Trophoblast cell (in vitro differentiated cells and primary cell): ENCODE data around the gene E4F1.

ENCODE experiments used
- DNase-seq, 2 donors: peaks; one replicate each; pipeline ENCODE4 v3.0.0-alpha.2; 2016
- H2AFZ ChIP-seq: 2 replicates; pipeline ENCODE4 v1.6.1; 2013; ENCODE audit warnings: low read length, moderate library complexity, mild to moderate bottlenecking; ENCODE audit not compliant: insufficient read depth, poor library complexity
- H2AK5ac ChIP-seq: 2 replicates; pipeline ENCODE4 v1.6.1; 2013; ENCODE audit warnings: mild to moderate bottlenecking, low read length
- H2BK120ac ChIP-seq: 2 replicates; pipeline ENCODE4 v1.6.1; 2013; ENCODE audit warnings: low read length, mild to moderate bottlenecking, moderate library complexity; ENCODE audit not compliant: insufficient read depth, poor library complexity
- H2BK12ac ChIP-seq: 2 replicates; pipeline ENCODE4 v1.6.1; 2013; ENCODE audit warnings: mild to moderate bottlenecking, low read length, moderate library complexity
- H2BK5ac ChIP-seq: 2 replicates; pipeline ENCODE4 v1.6.1; 2013; ENCODE audit warnings: low read length, low read depth, moderate library complexity, mild to moderate bottlenecking; ENCODE audit not compliant: poor library complexity
- H3K14ac ChIP-seq: 2 replicates; pipeline ENCODE4 v1.6.1; 2013; ENCODE audit warnings: mild to moderate bottlenecking, low read length
- H3K18ac ChIP-seq: 2 replicates; pipeline ENCODE4 v1.6.1; 2013; ENCODE audit warnings: mild to moderate bottlenecking, low read length
- H3K23ac ChIP-seq: 2 replicates; pipeline ENCODE4 v1.6.1; 2013; ENCODE audit warnings: low read length
- H3K27ac ChIP-seq: 2 replicates; pipeline ENCODE4 v1.5.1; 2013; ENCODE audit warnings: low read depth, mild to moderate bottlenecking, inconsistent platforms, low read length, moderate library complexity
- H3K27me3 ChIP-seq: 2 replicates; pipeline ENCODE4 v1.6.1; 2013; ENCODE audit warnings: inconsistent platforms, mild to moderate bottlenecking, low read length, moderate library complexity; ENCODE audit not compliant: insufficient read depth
- H3K36me3 ChIP-seq, 2 experiments: 1 replicate in 1 of 2; 2 replicates in 1 of 2; pipeline ENCODE4 v1.6.1; 2013; ENCODE audit warnings: low read length in 2 of 2, mild to moderate bottlenecking in 2 of 2, moderate library complexity in 1 of 2; ENCODE audit not compliant: insufficient read depth in 2 of 2, control insufficient read depth in 1 of 2
- H3K4ac ChIP-seq: 2 replicates; pipeline ENCODE4 v1.6.1; 2013; ENCODE audit warnings: low read depth, mild to moderate bottlenecking, low read length, moderate library complexity
- H3K4me1 ChIP-seq, 2 experiments: 1 replicate in 1 of 2; 2 replicates in 1 of 2; pipeline ENCODE4 v1.6.1; 2013; ENCODE audit warnings: low read length in 2 of 2, mild to moderate bottlenecking in 2 of 2, moderate library complexity in 1 of 2; ENCODE audit not compliant: insufficient read depth in 2 of 2, control insufficient read depth in 1 of 2
- H3K4me2 ChIP-seq: 2 replicates; pipeline ENCODE4 v1.6.1; 2013; ENCODE audit warnings: inconsistent platforms, mild to moderate bottlenecking, low read length, moderate library complexity
- H3K4me3 ChIP-seq: 2 replicates; pipeline ENCODE4 v1.5.1; 2013; ENCODE audit warnings: mild to moderate bottlenecking, low read depth, low read length, inconsistent platforms
- H3K79me1 ChIP-seq: one replicate; pipeline ENCODE4 v1.6.1; 2013; ENCODE audit warnings: low read length
- H3K79me2 ChIP-seq: 2 replicates; pipeline ENCODE4 v1.6.1; 2013; ENCODE audit warnings: low read length, mild to moderate bottlenecking; ENCODE audit not compliant: control insufficient read depth, insufficient read depth, poor library complexity
- H3K9ac ChIP-seq: 2 replicates; pipeline ENCODE4 v1.6.1; 2013; ENCODE audit warnings: mild to moderate bottlenecking, low read length
- H3K9me3 ChIP-seq: 2 replicates; pipeline ENCODE4 v1.6.1; 2013; ENCODE audit warnings: low read depth, mild to moderate bottlenecking, control low read depth, inconsistent platforms, low read length; ENCODE audit not compliant: insufficient read depth
- H4K12ac ChIP-seq: 2 replicates; pipeline ENCODE4 v1.6.1; 2013; ENCODE audit warnings: low read depth, mild to moderate bottlenecking, low read length, moderate library complexity
- H4K8ac ChIP-seq: 2 replicates; pipeline ENCODE4 v1.6.1; 2013; ENCODE audit warnings: low read depth, mild to moderate bottlenecking, low read length, moderate library complexity
- H4K91ac ChIP-seq: one replicate; pipeline ENCODE4 v1.6.1; 2013; ENCODE audit warnings: low read depth, mild to moderate bottlenecking, low read length, moderate library complexity
- WGBS: extraction: QIAGEN DNeasy Blood & Tissue Kit; methylation state at CpG from one replicate; pipeline ENCODE4 v1.1.7; 2013; ENCODE audit warnings: missing lambda C conversion rate; ENCODE audit not compliant: insufficient read length, insufficient coverage; ENCODE audit errors: extremely low coverage; 5-methylcytosine and 5-hydroxymethylcytosine counted together

E4F1 gene

GRCh38 chr16:2189252-2189893 lies 34.0 kb upstream of the E4F1 start:
- Histone ChIP-seq H3K4ac (no peak overlapping the region), H2AFZ (no peak overlapping the region), H3K4me2 (no peak overlapping the region), H4K91ac (no peak overlapping the region), H2BK12ac (no peak overlapping the region), H3K23ac (no peak overlapping the region), H3K79me1 (no peaks in the 10 kb centered on the region), H3K9ac (no peak overlapping the region), H3K18ac (no peak overlapping the region), H3K27me3 (no peaks in the 10 kb centered on the region), H3K4me3 (no peak overlapping the region), H3K36me3 (no peaks in the 10 kb centered on the region), H3K14ac (no peak overlapping the region), H3K79me2 (no peaks in the 10 kb centered on the region), H2AK5ac (no peak overlapping the region), H4K12ac (no peak overlapping the region), H3K27ac (no peak overlapping the region), H2BK120ac (no peak overlapping the region), H3K9me3 (peaks cover 2% of the 10 kb centered on the region), H2BK5ac (no peak overlapping the region), H4K8ac (no peak overlapping the region), H3K4me1 (no peaks in the 10 kb centered on the region)
- DNase-seq = no peak
- WGBS = no CpG with 5 or more reads among the region's 25 CpGs

- H4K8ac ChIP-seq = no peak overlapping the region
- H3K4me3 ChIP-seq = no peak overlapping the region
- H4K91ac ChIP-seq = no peak overlapping the region
- no peak for DNase-seq
- no peak overlapping the region for H3K14ac ChIP-seq
- no peak overlapping the region for H3K23ac ChIP-seq
- no CpG with 5 or more reads among the region's 24 CpGs for WGBS
- no peak overlapping the region for H3K9ac ChIP-seq
- H4K12ac ChIP-seq = no peak overlapping the region
- H3K27ac ChIP-seq = no peak overlapping the region
- no peaks in the 10 kb centered on the region for H3K79me1 ChIP-seq
- no peak overlapping the region for H3K4me2 ChIP-seq
- no peak overlapping the region for H3K18ac ChIP-seq
- H3K36me3 ChIP-seq = no peaks in the 10 kb centered on the region
- peaks cover 2% of the 10 kb centered on the region for H3K27me3 ChIP-seq
- no peaks in the 10 kb centered on the region for H3K4me1 ChIP-seq
- no peaks in the 10 kb centered on the region for H3K79me2 ChIP-seq
- no peak overlapping the region for H3K4ac ChIP-seq
- no peak overlapping the region for H2BK12ac ChIP-seq
- H2AK5ac ChIP-seq = no peak overlapping the region
- H2BK5ac ChIP-seq = no peak overlapping the region
- H2BK120ac ChIP-seq = no peak overlapping the region
- peaks cover 2% of the 10 kb centered on the region for H3K9me3 ChIP-seq
- H2AFZ ChIP-seq = no peak overlapping the region
Observed at GRCh38 chr16:2190002-2190658, 33.3 kb upstream of the E4F1 start.

GRCh38 chr16:2190659-2191445 lies 32.5 kb upstream of the E4F1 start:
- Histone ChIP-seq H3K79me1 (no peaks in the 10 kb centered on the region), H4K12ac (no peak overlapping the region), H3K18ac (no peak overlapping the region), H2BK12ac (no peak overlapping the region), H3K27ac (no peak overlapping the region), H3K36me3 (no peaks in the 10 kb centered on the region), H3K4me1 (no peaks in the 10 kb centered on the region), H3K9ac (no peak overlapping the region), H3K4ac (no peak overlapping the region), H2AK5ac (no peak overlapping the region), H3K14ac (no peak overlapping the region), H4K91ac (no peak overlapping the region), H2BK5ac (no peak overlapping the region), H3K9me3 (peaks cover 2% of the 10 kb centered on the region), H3K4me3 (no peak overlapping the region), H2BK120ac (no peak overlapping the region), H3K79me2 (no peaks in the 10 kb centered on the region), H4K8ac (no peak overlapping the region), H3K23ac (no peak overlapping the region), H2AFZ (no peak overlapping the region), H3K4me2 (no peak overlapping the region), H3K27me3 (peaks cover 9% of the 10 kb centered on the region)
- no peak for DNase-seq
- no CpG with 5 or more reads among the region's 25 CpGs for WGBS

GRCh38 chr16:2191446-2191706 lies 32.0 kb upstream of the E4F1 start:
- Histone ChIP-seq H3K79me1 (no peaks in the 10 kb centered on the region), H2AFZ (no peak overlapping the region), H3K9me3 (peaks cover 2% of the 10 kb centered on the region), H3K14ac (no peak overlapping the region), H3K4me1 (no peaks in the 10 kb centered on the region), H4K8ac (no peak overlapping the region), H3K27me3 (peaks cover 13% of the 10 kb centered on the region), H3K36me3 (no peaks in the 10 kb centered on the region), H3K9ac (no peak overlapping the region), H3K4me3 (no peak overlapping the region), H3K4ac (no peak overlapping the region), H4K91ac (no peak overlapping the region), H2BK12ac (no peak overlapping the region), H3K18ac (no peak overlapping the region), H3K4me2 (no peak overlapping the region), H3K79me2 (no peaks in the 10 kb centered on the region), H3K27ac (no peak overlapping the region), H2BK120ac (no peak overlapping the region), H2BK5ac (no peak overlapping the region), H2AK5ac (no peak overlapping the region), H3K23ac (no peak overlapping the region), H4K12ac (no peak overlapping the region)
- no CpG with 5 or more reads among the region's 11 CpGs for WGBS
- DNase-seq = no peak
